Mesothelial cell of epicardium (in vitro differentiated cells): ENCODE data around the gene UBAP1. TPM values are rescaled to one million over a fixed set of nuclear protein-coding genes. Genes with fewer than 3 reads are reported as not detected.
"Not testable (repeated sequence)": the region's sequence is repeated elsewhere in the genome, so short reads cannot be mapped to it uniquely, and the experiment has no call there.

ENCODE experiments used
- DNase-seq, 2 experiments: peaks; one replicate each; pipeline ENCODE4 v3.0.0; 2021; ENCODE audit warnings: low spot score in 2 of 2; ENCODE audit not compliant: unreplicated experiment in 2 of 2
- H3K27ac Mint-ChIP-seq: 2 replicates; pipeline ENCODE4 v1.8.0; 2021; ENCODE audit warnings: mixed read lengths
- H3K27me3 Mint-ChIP-seq: 2 replicates; pipeline ENCODE4 v1.8.0; 2021; ENCODE audit warnings: low read depth, mixed read lengths
- H3K36me3 Mint-ChIP-seq: 2 replicates; pipeline ENCODE4 v1.8.0; 2021; ENCODE audit warnings: mixed read lengths
- H3K4me1 Mint-ChIP-seq: 2 replicates; pipeline ENCODE4 v1.8.0; 2021; ENCODE audit warnings: mixed read lengths
- H3K4me3 Mint-ChIP-seq: 2 replicates; pipeline ENCODE4 v1.8.0; 2021; ENCODE audit warnings: mild to moderate bottlenecking, moderate library complexity, mixed read lengths
- H3K9me3 Mint-ChIP-seq: 2 replicates; pipeline ENCODE4 v1.8.0; 2021; ENCODE audit warnings: mixed read lengths
- total RNA-seq: library from RNA; stranded (reverse); gene quantifications from 3 replicates; pipeline ENCODE4 v1.2.1, GENCODE V29; 2021
- TF ChIP-seq, protein P1 (sequence below): fragments of 200-600 bp; sonication (generic); IDR thresholded peaks from one replicate; pipeline ENCODE4 v1.5.0; 2021; ENCODE audit warnings: antibody characterized with exemption; ENCODE audit not compliant: unreplicated experiment

The UBAP1 gene
- total RNA-seq, 1 donor from 2014 or later, result 38.0 TPM

DNA sequence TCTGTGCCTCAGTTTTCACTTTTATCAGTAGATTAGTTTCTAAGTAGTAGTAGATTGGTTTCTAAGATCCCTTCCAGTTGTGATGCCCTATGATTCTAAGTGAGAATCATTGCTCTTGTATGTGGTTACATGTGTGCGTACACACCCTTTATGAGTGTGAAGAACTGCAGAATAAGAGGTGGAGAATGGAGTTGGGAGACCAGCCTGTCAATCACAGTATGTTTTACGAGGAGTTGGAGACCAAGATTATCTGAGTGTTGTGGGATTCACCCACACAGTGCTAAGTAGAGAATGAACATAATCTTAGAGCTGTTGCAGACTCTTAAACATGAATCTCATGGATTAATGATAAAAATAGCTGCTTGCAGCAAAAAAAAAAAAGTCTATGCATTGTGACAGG lies 112.6 kb downstream of the UBAP1 start:
- Mint-ChIP-seq H3K27ac (no peak overlapping the region), H3K4me3 (no peak overlapping the region), H3K9me3 (no peaks in the 10 kb centered on the region), H3K27me3 (no peaks in the 10 kb centered on the region), H3K4me1 (no peaks in the 10 kb centered on the region), H3K36me3 (no peaks in the 10 kb centered on the region)
- DNase-seq, result no peak
- TF ChIP-seq, protein P1, sequence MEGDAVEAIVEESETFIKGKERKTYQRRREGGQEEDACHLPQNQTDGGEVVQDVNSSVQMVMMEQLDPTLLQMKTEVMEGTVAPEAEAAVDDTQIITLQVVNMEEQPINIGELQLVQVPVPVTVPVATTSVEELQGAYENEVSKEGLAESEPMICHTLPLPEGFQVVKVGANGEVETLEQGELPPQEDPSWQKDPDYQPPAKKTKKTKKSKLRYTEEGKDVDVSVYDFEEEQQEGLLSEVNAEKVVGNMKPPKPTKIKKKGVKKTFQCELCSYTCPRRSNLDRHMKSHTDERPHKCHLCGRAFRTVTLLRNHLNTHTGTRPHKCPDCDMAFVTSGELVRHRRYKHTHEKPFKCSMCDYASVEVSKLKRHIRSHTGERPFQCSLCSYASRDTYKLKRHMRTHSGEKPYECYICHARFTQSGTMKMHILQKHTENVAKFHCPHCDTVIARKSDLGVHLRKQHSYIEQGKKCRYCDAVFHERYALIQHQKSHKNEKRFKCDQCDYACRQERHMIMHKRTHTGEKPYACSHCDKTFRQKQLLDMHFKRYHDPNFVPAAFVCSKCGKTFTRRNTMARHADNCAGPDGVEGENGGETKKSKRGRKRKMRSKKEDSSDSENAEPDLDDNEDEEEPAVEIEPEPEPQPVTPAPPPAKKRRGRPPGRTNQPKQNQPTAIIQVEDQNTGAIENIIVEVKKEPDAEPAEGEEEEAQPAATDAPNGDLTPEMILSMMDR, result no peak

DNA sequence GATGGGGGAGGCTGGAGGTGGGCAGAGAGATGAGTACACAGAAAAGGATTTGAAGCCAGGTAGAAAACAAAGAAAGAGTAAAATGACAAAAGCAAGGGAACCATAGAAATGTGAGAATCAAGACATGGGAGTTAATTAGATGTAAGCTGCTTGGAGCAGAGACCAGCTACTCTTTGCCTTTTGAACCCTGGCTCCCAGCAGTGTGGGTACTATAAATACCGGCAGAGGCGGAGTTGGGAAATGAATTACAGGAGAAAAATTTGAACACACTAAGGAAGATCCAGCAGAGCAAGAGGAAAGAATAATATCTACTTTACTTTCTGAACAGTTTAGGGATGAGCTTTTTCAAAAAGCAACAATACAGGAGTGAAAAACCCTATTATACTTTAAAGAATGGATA lies 113.7 kb downstream of the UBAP1 start:
- no peaks in the 10 kb centered on the region for H3K4me1 Mint-ChIP-seq
- no peaks in the 10 kb centered on the region for H3K9me3 Mint-ChIP-seq
- H3K4me3 Mint-ChIP-seq, result no peak overlapping the region
- H3K27ac Mint-ChIP-seq, result no peak overlapping the region
- H3K36me3 Mint-ChIP-seq, result no peaks in the 10 kb centered on the region
- no peak for DNase-seq
- no peaks in the 10 kb centered on the region for H3K27me3 Mint-ChIP-seq
- TF ChIP-seq, protein P1, result no peak

DNA sequence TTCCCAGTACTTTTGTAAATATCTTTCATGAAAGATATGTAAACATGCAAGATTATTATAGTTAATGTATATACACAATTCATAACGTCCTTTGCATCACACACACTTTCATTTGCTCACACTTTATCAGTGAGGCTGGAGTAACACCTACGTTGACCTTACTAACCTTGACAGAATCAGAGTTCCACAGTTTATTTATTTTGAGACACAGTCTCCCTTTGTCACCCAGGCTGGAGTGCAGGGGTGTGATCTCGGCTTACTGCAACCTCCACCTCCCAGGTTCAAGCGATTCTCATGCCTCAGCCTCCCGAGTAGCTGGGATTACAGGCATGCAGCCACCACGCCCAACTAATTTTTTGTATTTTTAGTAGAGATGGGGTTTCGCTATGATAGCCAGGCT lies 122.2 kb downstream of the UBAP1 start:
- H3K4me3 Mint-ChIP-seq, H3K27me3 Mint-ChIP-seq, H3K4me1 Mint-ChIP-seq, DNase-seq, H3K36me3 Mint-ChIP-seq, H3K27ac Mint-ChIP-seq, H3K9me3 Mint-ChIP-seq: not testable (repeated sequence)

Other genes starting within 250 kb of the UBAP1 start
- gene UBAP2, start 130.2 kb upstream of the UBAP1 start, total RNA-seq, result 51.5 to 56.4 TPM (median 52.2 TPM) in 3 replicates
- 35.2 to 38.1 TPM (median 35.8 TPM) in 3 replicates for gene DCAF12, start 52.3 kb upstream of the UBAP1 start, total RNA-seq
- 3.5 to 3.9 TPM (median 3.5 TPM) in 3 replicates for gene KIF24, start 150.2 kb downstream of the UBAP1 start, total RNA-seq
- 16.5 to 21.2 TPM (median 17.8 TPM) in 3 replicates for gene NUDT2, start 150.5 kb downstream of the UBAP1 start, total RNA-seq
- 4.2 to 5.5 TPM (median 4.9 TPM) in 3 replicates for gene MYORG, start 197.9 kb downstream of the UBAP1 start, total RNA-seq